Stimulated activated CD4-positive, alpha-beta T cell treated with anti-CD3 and anti-CD28 coated beads, TNF-alpha, amount 100 ng/mL, for 48 hours (primary cell): ENCODE measurements around the gene UPF1.

Experiments
- DNase-seq, 3 donors: peaks; one replicate each; pipeline ENCODE4 v3.0.0-alpha.2; 2020; ENCODE audit warnings: low read depth in 3 of 3

The UPF1 gene

GRCh38 chr19:18875726-18876125, 44.0 kb downstream of the UPF1 start:
- DNase-seq: no peak

DNA sequence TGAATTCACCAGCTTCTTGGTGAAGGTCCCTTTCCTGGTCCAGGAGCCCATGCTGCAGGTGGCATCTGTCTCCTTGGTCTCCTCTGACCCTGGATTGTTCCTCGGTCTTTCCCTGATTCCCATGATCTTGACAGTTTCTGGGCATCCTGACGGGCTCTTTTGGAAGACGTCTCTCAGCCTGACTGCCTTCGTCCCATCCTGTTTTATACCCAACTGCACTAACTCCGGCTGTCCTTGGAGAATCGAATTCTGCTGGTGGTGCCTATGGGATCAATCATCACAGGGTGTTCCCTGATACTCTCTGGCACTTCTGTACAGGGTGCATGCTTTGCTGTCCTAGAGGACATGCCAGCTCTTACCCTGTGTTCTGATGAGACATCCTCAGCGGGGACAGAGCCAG, 45.1 kb downstream of the UPF1 start:
- no peak for DNase-seq

DNA sequence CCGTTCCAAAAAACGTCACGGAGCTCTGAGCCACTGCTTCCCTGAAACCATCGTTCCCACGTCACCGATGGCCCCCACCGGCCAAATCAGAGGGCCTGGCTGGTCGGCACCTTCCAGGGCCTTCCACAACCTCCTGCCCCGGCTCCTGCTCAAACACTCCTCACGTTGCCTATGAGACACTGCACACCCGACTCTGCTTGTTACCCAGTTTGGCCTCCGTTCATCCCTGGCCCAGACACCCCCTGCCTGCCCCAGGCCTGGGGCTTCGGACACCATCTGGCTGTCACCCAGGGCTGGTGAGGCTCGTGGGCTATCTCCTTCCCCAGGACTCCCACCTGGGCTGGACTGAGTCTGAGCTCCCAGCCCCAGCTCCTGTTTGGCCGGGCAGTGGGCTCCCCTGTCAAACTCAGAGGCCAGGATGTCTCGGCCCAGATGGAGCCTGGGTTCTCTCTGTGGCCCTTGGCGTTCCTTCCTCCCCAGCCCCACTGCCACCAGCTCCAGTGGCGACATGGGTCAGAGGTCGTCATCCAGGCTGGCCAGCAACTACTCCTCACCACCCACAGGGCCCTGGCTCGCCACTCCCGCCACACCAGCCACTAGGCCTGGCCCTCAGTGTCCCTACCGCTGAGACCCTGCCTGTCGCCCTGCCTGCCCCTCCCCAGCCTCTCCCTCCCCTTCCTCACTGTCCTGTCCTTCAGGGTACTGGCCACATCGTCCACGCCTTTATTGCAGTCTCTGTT, 46.5 kb downstream of the UPF1 start:
- DNase-seq: no peak

DNA sequence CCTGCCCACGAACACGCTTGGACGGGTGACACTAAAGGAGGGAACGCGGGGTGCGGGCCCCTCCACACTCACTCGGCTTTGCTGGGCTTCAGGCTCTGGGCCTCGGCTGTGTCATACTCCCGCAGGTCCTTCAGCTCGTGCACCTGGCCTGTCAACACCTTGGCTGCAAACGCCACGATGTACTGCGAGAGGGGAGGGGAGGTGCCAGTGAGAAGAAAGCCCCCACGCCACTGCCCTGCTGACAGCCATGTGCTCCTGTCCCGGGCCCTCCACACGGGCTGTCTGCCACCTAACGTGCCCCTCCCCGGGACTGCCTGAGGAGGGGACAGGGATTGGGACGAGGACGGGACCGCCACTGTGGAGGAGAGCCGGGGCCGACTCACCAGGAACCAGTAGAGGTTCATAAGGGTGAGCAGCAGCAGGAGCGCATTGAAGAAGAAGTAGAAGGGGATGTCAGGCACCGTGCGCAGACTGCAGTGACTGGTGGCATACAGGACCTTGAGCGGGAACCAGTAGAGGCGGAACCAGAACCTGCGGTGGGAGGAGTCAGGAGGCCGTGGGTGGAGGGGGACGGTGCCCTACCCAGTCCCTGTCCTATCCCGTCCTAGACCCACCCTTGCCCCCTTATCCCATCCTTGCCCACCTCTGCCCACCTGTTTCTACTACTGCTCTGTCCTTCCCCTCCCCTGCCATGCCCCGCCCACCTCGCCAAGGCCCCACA, 47.3 kb downstream of the UPF1 start:
- DNase-seq: no peak

- DNase-seq: peak in 1 of 3 donors; percentile 14
Measured at GRCh38 chr19:18879579-18880373, 48.0 kb downstream of the UPF1 start.

- DNase-seq: no peak
Measured at GRCh38 chr19:18881491-18881890, 49.7 kb downstream of the UPF1 start.

GRCh38 chr19:18883526-18884304, 52.0 kb downstream of the UPF1 start:
- DNase-seq: no peak

GRCh38 chr19:18886972-18887371, 55.2 kb downstream of the UPF1 start:
- DNase-seq: no peak

DNA sequence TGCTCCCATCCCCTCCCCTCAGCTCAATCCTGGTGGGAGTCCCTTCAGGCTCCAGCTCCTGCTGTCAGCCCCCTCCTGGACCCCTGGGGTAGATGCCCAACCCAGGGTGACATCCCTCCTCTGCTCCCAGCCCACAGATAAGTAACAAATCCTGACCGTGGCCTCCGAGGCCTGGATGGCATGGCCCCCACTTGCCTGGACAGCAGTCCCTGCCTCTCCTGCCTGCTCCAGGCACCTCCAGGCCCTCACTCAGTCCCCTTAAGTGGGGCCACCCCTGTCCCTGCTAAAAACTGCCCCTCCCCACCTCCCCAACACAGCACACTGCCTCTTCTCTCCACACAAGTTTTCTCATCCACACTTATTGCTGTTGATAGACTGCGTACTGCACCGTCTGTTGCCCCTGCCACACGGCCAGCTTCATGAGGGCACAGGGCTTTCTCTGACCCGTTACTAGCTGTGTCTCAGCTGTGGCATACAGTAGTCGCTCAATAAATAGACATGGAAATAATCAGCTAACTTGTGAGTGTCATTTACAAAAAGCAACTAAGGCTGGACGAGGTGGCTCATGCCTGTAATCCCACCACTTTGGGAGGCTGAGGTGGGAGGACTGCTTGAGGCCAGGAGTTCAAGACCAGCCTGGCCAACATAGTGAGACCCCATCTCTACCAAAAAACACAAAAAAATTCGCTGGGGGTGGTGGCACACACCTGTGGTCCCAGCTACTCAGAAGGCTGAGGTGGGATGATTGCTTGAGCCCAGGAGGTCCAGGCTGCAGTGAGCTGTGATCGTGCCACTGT, 58.4 kb downstream of the UPF1 start:
- no peak for DNase-seq

- DNase-seq: no peak
Measured at GRCh38 chr19:18893587-18894253, 62.0 kb downstream of the UPF1 start.

DNA sequence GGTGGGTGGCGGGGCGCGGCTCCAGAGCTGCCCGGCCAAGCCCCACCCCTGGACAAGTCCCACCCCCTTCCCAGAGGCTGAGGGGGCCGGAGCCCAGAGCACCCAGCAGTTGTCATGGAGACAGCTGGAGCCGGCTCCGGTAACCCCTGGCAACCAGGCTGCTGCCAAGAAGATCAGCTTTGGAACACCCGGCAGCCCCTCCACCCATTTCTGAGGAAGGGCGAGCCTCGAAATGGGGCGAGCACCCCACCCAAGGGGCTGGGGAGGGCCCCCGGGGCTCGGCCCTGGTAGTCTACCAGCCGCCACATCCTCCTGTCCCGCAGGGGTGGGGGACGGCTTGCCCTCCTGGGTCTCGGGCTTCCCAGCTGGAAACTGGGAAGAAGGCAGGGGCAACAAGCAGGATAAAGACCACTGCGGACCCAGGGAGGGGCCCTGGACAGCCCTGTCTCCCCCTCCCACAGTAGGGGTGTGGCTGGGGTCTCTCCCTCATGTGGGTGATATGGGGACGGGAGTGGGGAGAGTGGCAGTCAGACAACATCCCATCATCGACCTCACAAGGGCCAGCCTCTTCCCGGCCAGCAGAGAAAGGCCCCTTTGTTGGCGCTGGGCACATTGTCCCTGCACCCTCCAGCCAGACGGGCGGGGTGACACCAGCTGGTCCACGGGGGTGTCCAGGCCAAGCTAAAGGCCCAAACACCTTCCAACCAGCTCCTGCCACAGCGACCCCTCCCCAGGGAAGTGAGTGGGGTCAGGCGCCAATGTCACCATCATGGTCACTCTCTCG, 62.7 kb downstream of the UPF1 start:
- DNase-seq: no peak

- DNase-seq: no peak
Measured at GRCh38 chr19:18895038-18895823, 63.5 kb downstream of the UPF1 start.

DNA sequence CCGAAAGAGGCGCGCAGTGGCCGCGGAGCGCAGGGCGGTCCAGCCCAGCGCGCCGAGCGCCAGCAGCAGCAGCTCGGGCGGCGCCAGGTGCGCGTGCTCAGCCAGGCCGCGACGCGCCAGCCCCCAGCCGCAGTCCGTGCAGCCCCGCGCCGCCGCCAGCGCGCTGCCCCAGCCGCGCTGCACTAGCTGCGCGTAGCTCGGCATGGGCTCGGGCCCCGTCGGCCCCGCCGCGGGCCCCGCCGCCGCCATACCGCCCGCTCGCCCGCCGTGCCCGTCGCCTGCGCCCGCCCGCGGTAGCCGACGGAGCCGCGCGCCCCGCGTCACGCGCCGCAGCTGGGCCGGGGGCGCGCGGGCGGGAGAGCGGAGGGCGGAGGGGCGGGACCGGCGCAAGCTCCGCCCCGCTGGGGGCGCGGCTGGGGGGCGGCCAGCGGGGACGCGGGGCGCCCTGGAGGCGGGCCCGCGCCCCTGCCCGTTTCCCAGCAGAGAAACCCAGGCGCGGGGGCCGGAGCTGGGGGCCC, 64.1 kb downstream of the UPF1 start, which contains the start of gene CERS1:
CERS1 (minus strand) TSS at position 335 of the 518 bp plus-strand sequence; CDS start at position 249, 86 bp downstream.
- no peak for DNase-seq

DNA sequence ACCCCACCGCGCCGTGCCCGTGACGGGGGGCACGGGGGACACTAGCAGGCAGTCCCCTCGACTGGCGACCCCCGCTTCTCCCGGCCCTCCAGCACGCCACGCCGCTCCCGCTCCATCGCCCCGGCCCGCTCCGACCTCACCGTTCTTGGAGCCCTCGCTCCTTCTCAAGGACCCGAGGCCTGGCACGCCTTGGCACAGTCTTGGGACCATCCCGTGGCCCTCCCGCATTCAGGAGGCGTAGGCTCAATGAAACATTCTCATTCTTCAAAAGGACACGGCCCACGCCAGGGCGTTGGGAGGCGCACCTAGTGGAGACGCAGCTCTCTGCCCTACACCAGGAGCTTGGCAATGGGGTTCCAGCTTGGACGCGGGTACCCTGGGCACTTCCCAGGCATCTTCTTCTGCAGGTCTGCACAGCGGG, 64.7 kb downstream of the UPF1 start:
- no peak for DNase-seq

DNA sequence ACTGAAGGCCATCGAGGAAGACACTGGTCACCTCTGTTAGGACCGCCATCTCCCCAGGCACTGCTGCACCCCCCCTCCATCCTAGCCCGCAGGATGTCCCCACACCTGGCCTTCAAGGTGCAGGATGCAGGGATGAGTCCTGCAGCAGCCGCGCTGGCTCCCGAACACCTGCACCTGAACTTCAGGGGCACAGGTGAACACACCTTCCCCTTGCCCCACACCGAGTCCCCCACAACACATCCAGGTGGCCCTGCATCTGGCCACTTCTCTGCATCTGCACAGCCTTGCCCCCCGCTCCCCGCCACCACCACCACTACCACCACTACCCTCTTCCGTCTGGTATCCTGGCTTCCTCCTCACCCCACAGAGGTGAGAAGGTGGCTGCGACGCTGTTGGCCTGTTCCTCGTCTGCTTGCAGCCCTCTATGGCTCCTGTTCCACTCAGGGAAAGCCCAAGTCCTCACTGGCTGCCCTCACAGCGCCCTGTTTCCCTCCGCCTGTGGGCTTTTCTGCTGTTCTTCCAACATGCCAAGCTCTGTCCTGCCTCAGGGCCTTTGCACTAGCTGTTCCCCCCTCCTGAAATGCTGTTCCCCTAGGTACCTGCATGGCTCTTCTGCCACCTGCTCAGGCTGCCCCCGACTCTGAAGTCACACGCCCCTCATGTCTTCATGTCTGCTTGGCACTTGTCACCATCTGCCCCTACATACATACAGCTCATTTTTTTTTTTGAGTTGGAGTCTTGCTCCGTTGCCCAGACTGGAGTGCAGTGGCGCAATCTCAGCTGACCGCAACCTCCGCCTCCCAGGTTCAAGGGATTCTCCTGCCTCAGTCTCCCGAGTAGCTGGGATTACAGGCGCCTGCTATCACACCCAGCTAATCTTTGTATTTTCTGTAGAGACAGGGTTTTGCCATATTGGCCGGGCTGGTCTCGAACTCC, 65.6 kb downstream of the UPF1 start:
- no peak for DNase-seq

GRCh38 chr19:18898081-18898606, 66.4 kb downstream of the UPF1 start:
- DNase-seq: no peak
